Stimulated activated CD8-positive, alpha-beta memory T cell treated with anti-CD3 and anti-CD28 coated beads, Interleukin-4, amount 100 ng/mL, for 1 hour (primary cell): ENCODE measurements around the gene TMC2.

Experiments used
- DNase-seq, 2 donors: peaks; one replicate each; pipeline ENCODE4 v3.0.0-alpha.2; 2020; ENCODE audit warnings: low read depth in 2 of 2, low spot score in 1 of 2

The TMC2 gene

DNA sequence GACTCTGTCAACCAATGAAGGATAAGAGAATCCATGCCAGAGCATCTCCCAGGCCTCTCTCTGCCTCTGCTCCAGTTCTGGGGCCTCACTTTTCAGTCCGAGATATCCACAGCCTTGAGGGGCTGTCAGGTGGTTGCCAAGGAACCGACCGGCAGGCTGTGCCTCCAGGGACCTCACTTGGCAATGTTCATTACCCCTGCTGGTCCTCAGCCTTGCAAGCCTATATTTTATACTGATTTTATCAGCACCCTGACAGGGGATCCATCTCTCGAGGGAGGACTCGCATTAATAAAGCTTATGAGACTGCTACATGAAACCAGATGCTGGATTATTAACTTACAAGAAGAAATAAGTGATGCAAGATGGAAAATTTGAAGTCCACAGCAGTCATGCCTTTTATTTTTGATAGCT, 39.9 kb downstream of the TMC2 start:
- DNase-seq = no peak

DNA sequence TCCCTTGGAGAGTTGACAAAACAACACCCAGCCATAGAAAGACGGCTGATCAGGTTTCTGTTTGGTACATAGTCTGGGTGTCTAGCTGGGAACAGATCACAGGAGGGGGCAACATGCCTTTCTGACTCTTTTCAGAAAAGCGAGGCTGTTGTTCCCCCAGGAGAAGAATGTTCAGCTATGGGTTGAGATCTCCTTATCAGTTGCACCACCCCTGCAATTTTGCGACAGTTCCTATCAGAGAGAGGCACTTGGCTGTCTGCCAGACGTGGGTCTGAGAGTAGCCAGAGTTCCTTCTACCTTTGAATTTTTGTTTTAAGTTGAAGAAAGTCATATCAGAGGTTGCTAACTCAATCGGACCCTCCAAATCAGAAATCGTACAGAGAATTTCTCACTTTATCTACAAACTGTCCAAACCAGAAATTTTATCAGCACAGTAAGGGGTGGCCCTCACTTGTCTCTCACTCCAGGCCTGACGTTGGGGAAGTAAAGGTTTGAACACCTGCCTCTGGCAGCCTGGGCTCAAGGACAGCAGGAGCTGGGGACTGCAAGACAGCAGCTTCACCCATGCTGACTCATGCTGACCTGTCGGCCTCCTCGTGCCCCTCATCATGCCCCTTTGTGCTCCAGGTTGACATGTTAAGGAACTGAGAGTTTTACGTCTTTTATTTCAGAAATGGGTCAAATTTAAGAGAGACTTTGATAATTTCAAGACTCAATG, 42.3 kb downstream of the TMC2 start:
- DNase-seq = no peak

DNA sequence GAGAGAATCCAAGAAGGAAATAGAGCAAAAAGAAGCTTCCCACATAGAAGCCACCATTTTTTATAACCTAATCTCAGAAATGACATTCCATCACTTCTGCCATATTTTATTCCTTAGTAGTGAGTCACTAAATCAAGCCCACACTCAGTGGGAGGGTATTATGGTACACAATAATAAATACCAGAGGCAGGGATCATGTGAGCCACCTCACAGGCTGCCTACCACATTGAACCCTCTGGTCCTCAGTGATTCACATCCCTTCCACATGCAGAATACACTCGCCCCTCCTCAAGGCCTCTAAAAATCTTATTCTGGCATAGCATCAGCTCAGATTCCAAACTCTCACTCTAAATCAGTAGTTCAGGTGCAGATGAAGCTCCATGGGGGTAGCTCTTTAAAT, 49.4 kb downstream of the TMC2 start:
- DNase-seq = no peak

DNA sequence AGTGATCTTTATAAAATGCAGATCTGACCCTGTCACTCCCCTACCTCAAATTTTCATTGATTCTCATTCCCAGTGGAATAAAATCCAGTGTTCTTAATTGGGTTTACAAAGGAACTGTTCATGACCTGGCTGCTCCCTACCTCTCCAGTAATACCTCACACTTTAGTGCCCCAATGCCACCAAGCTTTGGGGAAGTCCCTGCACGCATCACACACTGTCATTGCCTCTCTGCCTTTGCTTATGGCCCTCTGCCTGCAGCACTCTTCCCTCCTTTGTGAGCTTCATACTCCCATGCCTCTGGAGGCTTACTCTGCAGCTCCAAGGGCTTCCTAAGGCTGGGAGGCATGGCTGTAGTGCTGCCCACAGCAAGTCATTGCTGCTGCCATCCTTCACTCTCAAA, 57.4 kb downstream of the TMC2 start:
- DNase-seq = no peak

DNA sequence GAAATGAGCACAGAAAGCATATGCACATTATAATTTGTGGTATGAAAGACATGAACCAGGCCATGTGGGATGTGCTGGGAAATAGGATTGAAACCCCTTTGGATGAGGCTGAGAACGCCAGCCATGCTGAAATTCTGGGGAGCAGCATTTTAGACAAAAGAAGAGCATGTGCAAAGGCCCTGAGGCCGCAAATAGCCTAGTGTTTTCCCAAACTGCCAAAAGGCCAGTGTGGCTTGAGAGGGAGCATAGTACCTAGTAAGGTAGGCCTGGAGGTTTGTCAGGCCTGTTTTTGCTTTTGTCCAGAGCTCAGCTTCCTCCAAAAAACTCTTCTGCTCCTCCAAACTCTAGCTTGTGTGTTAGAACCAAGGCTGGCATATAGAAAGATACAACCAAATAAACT, 58.7 kb downstream of the TMC2 start:
- DNase-seq = no peak

DNA sequence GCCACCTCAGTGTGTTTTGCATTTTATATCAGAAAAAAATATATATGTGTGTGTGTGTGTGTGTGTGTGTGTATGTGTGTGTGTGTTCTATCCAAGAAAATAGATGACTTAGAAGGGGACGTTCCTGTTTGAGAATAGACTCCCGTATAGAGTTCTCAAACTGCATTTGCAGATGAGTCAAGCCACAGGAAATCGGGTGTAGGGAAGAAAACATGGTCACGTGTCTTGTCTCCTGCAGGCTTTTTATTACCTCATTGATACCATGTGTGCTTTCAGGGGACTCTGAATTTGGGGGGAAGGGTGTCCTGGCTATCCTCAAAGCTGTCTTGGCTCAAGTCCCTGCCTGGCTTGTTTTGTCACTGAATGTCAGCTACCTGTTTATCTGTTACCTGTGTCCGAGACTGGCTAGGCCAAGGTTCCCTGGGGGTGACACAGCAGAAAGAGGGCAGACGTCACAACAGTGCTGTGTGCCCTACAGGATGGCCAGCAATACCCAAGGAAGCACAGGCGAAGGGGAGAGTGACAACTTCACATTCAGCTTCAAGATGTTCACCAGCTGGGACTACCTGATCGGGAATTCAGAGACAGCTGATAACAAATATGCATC, 60.4 kb downstream of the TMC2 start:
- DNase-seq = no peak

DNA sequence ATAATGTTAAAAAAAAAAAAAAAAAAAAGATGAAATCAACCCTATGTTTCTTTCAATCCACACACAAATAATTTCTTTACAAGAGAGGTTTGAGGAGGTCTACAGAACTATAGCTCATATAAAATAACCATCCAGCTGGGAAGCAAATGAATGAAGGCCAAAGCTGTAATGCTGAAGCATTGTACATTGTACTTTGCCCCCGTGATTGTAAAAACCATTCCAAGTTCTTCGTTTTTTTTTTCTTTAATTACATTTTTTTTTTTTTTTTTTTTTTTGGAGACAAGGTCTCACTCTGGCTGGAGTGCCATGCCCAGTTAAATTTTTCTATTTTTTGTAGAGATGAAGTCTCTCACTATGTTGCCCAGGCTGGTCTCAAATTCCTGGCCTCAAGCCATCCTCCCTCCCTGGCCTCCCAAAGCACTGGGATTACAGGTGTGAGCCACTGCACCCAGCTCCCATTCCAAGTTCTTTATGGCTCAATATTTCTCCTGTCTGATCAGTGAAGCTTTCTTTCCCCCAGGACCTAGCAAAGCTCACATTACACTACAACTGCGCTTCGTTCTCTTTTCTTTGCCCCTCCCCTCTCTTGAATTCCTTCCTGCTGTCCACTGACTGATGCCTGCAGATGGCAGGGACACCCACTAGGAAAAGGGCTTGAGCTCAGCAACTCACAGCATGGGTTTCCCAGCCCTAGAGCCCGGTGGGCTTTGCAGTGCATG, 63.1 kb downstream of the TMC2 start:
- no peak for DNase-seq

DNA sequence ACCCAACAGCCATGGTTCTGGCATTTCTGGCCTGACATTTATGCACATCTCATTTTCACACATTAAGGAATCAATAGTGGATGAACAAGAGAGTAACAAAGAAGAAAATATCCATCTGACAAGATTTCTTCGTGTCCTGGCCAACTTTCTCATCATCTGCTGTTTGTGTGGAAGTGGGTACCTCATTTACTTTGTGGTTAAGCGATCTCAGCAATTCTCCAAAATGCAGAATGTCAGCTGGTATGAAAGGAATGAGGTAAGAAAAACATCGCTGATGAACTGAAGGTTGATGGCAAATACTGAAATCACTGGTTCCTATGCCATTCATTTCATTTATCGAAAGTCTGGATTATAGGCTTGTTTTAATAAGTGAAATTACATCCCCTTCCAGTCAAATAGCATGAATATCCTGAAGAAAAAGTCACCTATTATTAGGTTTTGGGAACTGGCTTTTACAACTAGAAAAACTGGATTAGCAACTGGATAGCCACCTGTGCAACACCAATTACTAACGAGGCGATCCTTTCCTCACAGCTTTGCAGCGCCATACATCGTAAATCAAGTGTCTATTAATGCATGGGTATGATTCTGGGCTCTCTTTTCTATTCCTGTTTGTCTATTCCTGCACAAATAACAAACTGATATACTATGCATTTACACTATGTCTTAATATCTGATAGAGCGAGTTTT, 65.8 kb downstream of the TMC2 start:
- DNase-seq = no peak

DNA sequence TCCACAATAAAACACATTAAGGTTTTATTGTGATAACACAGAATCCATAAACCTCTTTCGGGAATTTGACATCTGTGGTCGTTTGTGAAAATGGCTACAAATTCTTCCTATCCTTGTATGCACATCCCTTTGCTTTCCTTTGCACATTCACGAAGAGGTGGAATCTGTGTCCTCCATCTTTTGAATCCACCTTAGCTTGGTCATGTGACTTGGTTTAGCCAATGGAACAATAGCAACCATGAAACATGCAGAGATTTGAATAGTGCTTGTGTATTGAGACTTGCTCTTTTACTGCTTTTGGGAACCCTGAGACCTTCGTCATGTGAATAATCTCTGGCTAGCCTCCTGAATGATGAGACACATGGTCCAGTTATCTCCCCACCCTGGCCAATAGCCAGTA, 66.4 kb downstream of the TMC2 start:
- no peak for DNase-seq

DNA sequence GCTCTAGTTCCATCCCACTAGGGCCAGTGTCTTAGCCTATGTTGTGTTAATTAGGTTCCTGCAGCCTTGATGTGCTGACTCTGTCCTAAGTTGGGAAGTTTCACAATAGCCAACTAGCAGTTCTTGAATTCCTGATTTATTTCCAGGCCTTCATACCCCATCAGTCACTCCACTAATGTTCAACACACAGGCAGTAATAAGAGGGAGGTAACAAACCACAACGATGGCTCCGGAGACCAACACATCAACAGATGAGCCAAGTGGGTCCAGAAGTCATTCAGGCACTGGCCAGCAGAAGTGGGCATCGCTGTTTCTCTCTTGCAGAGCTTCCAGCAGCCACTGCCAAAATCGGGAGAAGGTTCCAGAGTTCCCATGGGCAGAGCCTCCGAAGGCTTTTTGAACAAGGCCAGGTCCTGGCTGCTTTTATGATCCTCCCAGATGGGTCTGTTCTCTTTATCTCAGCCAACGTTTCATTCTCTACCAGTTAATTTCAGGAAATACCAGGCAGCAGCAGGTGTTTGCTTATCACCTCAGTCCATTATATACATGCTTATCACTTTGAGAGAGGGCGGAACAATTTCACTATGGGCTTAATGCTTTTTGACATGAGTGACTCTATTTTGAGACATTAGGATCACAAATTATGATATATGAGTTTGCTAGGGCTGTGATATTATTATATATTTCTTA, 67.6 kb downstream of the TMC2 start:
- DNase-seq = no peak

DNA sequence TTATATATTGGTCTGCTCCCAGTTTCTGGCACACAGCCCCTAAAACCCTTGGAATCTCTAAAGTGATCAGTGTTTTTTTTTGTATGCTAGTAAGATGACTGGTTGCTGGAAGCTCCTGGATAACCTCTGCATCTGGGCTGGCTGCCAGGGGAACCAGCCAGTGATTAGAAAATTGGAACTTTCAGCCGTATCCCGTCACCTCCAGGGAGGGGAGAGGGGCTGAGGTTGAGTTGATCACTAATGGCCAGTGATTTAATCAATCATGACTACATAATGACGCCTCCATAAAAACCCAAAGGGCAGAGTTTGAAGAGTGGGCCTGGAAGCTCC, 68.1 kb downstream of the TMC2 start:
- DNase-seq = no peak

DNA sequence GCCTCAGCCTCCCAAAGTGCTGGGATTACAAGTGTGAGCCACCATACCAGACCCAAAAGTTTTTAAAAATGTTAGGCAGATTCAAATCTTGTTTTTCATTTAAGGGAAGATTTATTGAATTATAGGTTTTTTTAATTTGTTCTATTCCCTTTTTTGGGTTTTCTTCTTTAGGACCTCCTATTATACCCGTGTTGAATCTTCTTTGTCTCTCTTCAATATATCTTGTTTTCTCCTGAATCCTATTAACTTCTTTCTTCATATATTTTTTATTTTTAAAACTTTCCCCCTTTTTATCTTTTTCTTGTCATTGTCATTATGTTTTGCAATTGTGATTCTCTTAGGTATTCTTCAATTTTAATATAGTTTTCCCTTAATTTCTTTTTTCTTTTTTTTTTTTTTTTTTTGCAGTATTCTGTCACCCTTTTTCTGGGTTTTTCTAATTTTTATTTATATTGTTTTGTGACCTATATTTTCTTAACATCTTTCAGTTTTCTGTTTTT, 70.2 kb downstream of the TMC2 start:
- no peak for DNase-seq

DNA sequence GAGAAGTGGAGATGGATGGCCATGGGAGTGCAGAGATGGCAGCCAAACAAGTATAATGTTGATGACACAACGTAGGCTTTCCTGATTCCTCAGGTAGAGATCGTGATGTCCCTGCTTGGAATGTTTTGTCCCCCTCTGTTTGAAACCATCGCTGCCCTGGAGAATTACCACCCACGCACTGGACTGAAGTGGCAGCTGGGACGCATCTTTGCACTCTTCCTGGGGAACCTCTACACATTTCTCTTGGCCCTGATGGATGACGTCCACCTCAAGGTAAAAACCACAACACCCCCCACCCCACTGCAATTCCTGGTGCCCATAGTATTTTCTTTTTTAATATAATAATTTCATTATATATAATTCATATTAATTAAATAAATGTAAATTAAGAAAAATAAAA, 74.0 kb downstream of the TMC2 start:
- no peak for DNase-seq

DNA sequence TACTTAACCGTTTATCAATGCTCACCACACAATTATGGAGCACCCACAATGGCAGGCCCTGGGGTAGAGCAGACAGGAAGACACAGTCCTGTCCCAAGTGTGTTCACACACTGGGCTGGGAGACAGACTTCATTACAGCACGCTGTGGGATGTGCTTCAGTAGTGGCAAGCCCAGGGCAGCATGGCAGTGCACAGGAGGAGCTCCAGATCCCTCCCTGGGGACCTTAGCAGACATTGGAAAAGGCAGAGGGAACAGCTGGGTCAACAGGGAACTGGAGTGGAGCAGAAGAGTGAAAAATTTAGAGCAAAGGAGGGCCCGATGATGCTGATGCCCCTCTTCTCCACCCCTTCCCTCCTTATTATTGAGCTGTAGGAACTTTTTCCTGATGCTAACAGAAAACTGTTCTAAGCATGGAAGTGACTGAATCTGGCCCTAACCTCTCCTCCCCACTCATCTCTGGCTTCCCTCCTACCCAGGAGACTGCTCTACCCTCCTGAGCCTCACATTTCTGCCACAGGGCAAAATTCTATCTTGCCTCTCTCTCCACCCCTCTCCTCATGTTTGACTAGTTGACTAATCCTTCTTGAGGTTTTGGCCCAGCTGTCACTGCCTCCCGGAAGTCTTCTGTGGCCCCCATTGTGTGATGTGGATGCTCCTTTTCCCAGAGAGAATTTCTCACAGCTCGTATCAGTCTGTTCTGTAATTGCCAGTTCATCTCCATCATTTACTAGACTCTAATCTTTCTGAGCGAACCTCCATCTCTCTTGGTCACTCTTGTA, 74.8 kb downstream of the TMC2 start:
- no peak for DNase-seq

DNA sequence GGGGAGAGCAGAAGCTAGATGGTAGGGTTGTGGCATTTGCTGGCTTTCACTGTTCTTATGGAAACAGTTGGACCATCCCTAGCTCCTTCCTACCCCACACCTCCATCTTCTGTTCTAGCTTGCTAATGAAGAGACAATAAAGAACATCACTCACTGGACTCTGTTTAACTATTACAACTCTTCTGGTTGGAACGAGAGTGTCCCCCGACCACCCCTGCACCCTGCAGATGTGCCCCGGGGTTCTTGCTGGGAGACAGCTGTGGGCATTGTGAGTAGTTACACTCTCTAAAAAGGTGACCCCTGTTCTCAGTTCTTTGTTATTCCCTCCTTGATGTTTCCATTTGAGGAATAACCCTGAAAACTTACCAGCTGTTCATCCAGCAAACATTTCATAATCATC, 75.7 kb downstream of the TMC2 start:
- DNase-seq = no peak

DNA sequence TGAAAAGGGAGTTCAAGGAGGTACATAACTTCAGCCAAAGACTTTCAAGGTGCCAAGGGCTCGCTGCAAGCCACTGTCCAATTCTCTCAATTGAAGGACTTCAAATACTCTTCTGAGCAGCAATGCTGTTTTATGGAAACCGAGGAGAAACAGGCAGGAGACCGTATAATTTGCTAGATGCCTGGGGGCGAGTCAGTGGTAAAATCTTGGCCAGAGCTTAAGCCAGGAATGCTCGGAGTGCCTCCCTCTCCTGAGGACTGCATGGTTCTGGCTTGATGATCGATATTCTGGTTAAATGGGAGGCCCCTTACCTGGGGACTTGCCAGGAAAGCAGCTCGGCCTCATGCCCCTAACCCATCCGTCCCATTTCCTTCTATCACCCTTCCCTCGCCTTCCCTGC, 80.3 kb downstream of the TMC2 start:
- no peak for DNase-seq

DNA sequence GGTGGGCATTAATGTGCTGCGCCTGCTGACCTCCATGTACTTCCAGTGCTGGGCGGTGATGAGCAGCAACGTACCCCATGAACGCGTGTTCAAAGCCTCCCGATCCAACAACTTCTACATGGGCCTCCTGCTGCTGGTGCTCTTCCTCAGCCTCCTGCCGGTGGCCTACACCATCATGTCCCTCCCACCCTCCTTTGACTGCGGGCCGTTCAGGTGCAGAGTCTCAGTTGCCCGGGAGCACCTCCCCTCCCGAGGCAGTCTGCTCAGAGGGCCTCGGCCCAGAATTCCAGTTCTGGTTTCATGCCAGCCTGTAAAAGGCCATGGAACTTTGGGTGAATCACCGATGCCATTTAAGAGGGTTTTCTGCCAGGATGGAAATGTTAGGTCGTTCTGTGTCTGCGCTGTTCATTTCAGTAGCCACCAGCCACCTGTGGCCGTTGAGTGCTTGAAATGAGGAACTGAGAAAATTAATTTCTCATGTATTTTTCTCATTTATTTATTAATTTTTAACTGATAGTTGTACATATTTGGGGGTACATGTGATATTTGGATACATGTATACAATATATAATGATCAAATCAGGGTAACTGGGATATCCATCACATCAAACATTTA, 80.8 kb downstream of the TMC2 start:
- DNase-seq = no peak

DNA sequence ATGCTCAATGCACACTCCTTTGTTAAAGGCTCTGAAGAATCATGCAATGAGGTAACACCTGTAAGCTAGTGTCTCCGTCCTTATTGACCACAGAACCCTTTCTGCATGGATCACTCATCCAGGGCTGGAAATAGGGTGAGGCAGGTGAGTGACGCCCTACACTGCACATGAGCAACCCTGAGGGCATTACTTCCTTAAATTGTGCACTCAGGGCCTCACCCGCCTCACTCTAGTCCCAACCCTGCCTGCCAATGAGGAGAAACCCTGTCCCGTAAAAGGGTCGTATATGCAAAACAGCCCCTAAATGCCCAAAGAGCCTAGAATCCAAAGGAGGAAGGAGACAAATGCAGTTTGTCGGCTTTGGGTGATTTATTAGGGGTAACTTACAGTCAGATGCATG, 82.4 kb downstream of the TMC2 start:
- no peak for DNase-seq

DNA sequence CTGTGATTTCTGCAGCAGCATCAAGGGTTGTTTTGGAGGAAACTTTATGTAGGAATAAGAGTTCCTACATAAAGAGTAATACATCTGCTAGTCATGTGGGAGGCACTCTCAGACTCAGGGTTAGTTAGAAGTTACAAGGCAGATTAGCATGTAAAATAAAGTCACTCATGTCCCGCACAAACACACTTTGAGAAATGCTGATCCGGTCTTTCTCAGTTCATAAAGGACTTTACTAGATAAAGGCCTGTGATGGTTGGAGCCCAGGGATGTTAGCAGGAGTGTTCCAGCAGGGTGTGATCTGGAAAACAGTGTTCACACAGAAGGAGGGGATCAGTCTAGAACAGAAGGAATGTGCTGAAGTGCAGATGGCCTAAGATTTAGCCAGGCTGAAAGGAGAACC, 83.0 kb downstream of the TMC2 start:
- no peak for DNase-seq

DNA sequence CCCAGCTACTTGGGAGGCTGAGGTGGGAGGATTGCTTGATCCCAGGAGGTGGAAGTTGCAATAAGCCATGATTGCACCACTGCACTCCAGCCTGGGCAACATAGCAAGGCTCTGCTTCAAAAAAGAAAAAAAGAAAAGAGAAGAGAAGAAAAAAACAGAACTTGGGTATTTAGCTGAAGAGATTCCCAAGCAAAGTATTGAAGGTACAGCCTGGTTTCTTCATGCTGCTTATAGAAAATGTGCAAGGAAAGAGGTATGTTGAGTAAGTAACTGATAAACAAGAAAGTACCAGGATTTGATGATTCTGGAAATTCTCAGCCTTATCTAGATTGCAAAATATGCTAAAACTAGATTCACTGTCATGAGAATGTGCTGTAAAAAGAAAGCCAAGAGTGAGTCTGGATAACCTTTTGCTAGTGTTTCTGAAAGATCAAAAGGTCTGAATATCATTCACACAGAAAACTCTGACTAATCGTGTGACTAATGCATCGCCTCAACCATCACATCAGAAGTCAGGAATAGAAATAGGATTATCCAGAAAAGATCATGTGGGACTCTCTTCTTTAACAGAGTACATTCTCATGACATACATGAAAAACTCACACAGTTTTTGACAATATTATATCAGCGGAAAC, 83.7 kb downstream of the TMC2 start:
- no peak for DNase-seq
